Stimulated activated naive CD8-positive, alpha-beta T cell treated with anti-CD3 and anti-CD28 coated beads, Interleukin-15, Interleukin-2, amounts not matched to agents 100 ng/mL and 50 ng/mL, for 24 hours (primary cell): Measurements from ENCODE around the gene MED23.
"Not testable (repeated sequence)": the region's sequence is repeated elsewhere in the genome, so short reads cannot be mapped to it uniquely, and the experiment has no call there.

Experiments
- H3K27ac Mint-ChIP-seq: one replicate; pipeline ENCODE4 v1.8.0; 2021; ENCODE audit warnings: mild to moderate bottlenecking, mixed read lengths
- H3K27me3 Mint-ChIP-seq: one replicate; pipeline ENCODE4 v1.8.0; 2021; ENCODE audit warnings: mixed read lengths
- H3K36me3 Mint-ChIP-seq: one replicate; pipeline ENCODE4 v1.8.0; 2021; ENCODE audit warnings: low read depth, mixed read lengths
- H3K4me1 Mint-ChIP-seq: one replicate; pipeline ENCODE4 v1.8.0; 2021; ENCODE audit warnings: low read depth, mixed read lengths
- H3K4me3 Mint-ChIP-seq: one replicate; pipeline ENCODE4 v1.8.0; 2021; ENCODE audit warnings: mild to moderate bottlenecking, mixed read lengths
- H3K9me3 Mint-ChIP-seq: one replicate; pipeline ENCODE4 v1.8.0; 2021; ENCODE audit warnings: mixed read lengths

Gene MED23

DNA sequence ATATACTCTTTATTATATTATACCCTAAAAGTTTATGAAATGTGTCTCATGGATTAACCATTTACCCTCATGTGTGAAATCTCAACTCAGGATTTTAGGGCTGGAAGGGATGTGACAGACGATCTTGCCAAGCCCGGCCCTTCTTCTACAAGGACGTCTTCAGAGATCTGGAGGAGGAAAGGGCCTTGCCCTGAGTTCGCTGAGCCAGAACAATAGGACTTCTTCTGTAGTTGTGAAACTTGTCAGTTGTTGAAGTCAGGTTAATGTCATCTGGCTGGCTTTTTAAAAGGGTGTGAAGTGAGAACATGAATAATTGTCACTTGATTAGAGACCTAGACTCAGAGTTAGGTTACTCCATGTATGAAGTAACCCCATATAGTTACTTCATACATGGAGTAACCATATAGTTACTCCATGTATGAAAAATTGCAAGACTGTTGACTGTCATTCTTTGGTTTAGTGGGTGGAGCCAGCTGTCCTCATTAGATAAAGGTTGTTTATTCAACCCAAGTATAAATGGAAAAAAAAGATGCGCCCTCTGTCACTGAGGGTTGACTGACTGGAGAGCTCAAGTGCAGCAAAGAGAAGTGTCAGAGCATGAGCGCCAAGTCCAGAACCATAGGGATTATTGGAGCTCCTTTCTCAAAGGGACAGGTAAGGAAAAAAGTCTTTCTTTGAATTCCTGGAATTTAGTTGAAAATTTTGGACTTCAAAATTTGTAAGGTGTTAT lies 55.2 kb downstream of the MED23 start, which contains the start of gene ARG1:
Gene ARG1, plus strand, starts transcription at position 541 of the 730 bp plus-strand sequence. Its CDS starts 57 bp downstream, at position 598.
- peaks cover 22% of the 10 kb centered on the region for H3K36me3 Mint-ChIP-seq
- no peak within 1 kb of the TSS for H3K4me3 Mint-ChIP-seq
- no peaks in the 10 kb centered on the region for H3K4me1 Mint-ChIP-seq
- no peak within 1 kb of the TSS for H3K27ac Mint-ChIP-seq
- no peaks in the 10 kb centered on the region for H3K27me3 Mint-ChIP-seq
- no peaks in the 10 kb centered on the region for H3K9me3 Mint-ChIP-seq

DNA sequence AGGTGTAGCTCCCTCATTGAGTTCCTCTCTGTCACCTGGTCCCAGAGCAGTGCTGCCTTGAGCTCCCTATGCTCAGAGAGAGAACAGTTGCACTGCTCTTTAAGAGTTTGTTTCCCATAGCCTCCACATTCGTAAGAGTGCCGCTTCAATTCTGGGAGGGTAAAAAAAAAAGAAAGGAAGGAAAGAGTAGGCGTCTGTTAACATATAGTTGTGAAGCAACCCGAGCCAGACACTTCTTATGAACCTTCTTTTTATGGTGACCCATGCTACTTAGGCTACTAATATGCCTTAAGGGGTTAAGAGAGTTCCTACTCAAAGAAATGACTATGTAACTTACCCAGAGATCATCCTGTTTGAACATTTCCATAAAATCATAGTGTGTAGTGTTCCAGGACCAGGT lies 59.3 kb downstream of the MED23 start:
- no peak overlapping the region for H3K4me3 Mint-ChIP-seq
- H3K27ac Mint-ChIP-seq: no peak overlapping the region
- no peaks in the 10 kb centered on the region for H3K9me3 Mint-ChIP-seq
- H3K36me3 Mint-ChIP-seq: peaks cover 10% of the 10 kb centered on the region
- no peaks in the 10 kb centered on the region for H3K4me1 Mint-ChIP-seq
- no peaks in the 10 kb centered on the region for H3K27me3 Mint-ChIP-seq

DNA sequence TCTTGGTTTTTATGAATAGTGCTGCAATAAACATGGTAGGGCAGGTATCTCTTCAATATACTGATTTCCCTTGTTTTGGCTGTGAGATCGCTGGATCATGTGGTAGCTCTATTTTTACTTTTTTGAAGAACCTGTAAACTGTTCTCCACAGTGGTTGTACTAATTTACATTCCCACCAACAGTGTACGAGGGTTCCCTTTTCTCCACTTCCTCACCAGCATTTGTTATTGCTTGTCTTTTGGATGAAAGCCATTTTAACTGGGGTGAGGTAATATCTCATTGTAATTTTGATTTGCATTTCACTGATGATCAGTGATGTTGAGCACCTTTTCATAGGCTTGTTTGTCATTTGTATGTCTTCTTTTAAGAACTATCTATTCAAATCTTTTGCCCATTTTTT lies 63.0 kb downstream of the MED23 start:
- H3K4me3 Mint-ChIP-seq: no peak overlapping the region
- H3K27me3 Mint-ChIP-seq: no peaks in the 10 kb centered on the region
- H3K9me3 Mint-ChIP-seq: peaks cover 4% of the 10 kb centered on the region
- no peaks in the 10 kb centered on the region for H3K4me1 Mint-ChIP-seq
- no peak overlapping the region for H3K27ac Mint-ChIP-seq
- H3K36me3 Mint-ChIP-seq: no peaks in the 10 kb centered on the region

DNA sequence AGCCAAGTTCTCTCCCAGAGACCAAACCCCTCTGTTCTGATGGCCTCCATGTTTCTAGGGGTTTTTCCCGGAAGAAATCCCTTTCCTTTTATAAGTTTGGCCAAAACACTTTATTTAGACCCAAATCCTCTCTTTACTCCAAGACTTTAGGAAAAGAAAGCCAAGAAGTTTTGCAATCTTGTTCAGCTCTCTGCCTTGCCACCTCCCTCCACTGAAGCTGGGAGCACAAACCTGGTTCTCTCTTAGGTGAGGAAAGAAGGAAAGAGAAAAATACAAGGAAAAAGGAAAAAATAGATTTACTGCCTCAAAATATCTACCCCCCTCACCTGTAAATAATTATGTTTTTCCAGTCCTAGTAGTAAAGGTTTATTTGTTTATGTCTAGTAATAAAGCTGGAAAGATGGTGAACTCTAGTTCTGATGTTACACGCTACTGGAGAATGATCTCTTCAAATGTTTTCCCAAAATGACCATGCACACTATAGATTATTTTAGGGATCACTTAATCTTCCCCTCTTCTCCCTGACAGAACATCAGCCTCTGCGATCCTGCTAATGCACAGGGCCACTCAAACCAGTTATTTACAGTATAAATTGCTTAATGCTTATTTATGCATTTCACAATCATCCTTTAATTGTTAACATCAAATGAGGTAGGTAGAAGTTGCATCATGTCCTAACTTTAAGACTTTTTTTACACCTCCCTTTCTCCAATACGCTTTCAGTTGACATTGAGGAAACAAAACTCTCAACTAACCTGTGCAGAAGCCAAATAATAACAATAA lies 65.9 kb downstream of the MED23 start:
- no peaks in the 10 kb centered on the region for H3K36me3 Mint-ChIP-seq
- no peaks in the 10 kb centered on the region for H3K27me3 Mint-ChIP-seq
- H3K27ac Mint-ChIP-seq: no peak overlapping the region
- no peak overlapping the region for H3K4me3 Mint-ChIP-seq
- H3K9me3 Mint-ChIP-seq: peaks cover 5% of the 10 kb centered on the region
- no peaks in the 10 kb centered on the region for H3K4me1 Mint-ChIP-seq

DNA sequence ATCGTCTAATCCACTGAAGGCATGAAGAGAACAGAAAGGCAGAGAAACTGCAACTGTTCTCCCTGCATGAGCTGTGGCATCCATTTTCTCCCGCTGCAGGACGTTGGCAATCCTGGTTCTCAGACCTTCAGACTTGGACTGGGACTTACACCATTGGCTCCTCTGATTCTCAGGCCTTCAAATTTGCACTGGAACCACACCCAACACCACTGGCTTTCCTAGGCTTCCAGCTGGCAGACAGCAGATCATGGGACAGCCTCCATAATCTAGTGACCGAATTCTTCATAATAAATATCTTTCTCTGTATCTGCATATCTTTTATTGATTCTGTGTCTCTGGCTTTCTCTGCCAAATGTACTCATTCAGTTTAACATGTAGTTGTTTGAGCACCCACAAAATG lies 69.1 kb downstream of the MED23 start:
- no peak overlapping the region for H3K27ac Mint-ChIP-seq
- no peaks in the 10 kb centered on the region for H3K4me1 Mint-ChIP-seq
- H3K4me3 Mint-ChIP-seq: no peak overlapping the region
- peaks cover 5% of the 10 kb centered on the region for H3K9me3 Mint-ChIP-seq
- peaks cover 6% of the 10 kb centered on the region for H3K27me3 Mint-ChIP-seq
- H3K36me3 Mint-ChIP-seq: no peaks in the 10 kb centered on the region

DNA sequence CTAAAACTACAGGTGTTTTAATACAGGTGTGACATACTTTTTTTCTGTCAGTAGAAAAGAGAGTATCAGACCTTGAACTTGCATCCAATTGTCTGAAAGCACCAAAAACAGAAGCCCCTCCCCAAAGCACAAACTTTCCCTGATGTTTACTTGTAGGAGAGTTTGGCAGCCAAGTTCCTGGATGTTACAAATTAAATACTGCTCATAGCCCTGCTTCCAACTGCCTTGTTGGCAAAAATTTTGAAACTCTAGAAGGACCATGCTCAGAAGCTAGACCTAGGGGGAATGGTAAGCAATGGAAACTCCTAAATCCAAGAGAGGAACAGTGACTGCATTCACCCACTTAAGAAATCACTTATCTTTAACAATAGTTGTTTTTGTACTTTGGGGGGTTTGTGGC lies 72.0 kb downstream of the MED23 start:
- Mint-ChIP-seq H3K36me3 (no peaks in the 10 kb centered on the region), H3K4me3 (no peak overlapping the region), H3K9me3 (peaks cover 5% of the 10 kb centered on the region), H3K27ac (no peak overlapping the region), H3K4me1 (no peaks in the 10 kb centered on the region), H3K27me3 (peaks cover 13% of the 10 kb centered on the region)

DNA sequence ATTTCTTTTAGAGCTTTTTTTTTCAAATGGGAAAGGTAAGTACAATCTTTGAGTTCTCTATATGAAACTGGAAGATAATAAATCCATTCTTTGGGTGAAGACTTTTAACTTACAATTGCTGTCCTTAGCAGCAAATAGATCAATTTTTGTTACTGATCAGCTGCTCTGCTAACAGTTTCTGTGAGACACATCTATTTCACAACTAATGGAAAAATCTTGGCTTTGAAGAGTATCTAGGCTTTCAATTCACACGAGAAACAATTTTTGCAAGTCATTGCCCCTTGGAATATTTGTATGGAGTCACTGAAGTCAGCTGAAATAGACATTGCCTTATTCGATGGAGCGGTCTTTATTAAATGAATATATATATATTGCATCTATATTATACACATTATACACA lies 75.5 kb downstream of the MED23 start:
- Mint-ChIP-seq H3K4me1 (no peaks in the 10 kb centered on the region), H3K36me3 (no peaks in the 10 kb centered on the region), H3K27ac (no peak overlapping the region), H3K27me3 (peaks cover 13% of the 10 kb centered on the region), H3K9me3 (no peaks in the 10 kb centered on the region), H3K4me3 (no peak overlapping the region)

DNA sequence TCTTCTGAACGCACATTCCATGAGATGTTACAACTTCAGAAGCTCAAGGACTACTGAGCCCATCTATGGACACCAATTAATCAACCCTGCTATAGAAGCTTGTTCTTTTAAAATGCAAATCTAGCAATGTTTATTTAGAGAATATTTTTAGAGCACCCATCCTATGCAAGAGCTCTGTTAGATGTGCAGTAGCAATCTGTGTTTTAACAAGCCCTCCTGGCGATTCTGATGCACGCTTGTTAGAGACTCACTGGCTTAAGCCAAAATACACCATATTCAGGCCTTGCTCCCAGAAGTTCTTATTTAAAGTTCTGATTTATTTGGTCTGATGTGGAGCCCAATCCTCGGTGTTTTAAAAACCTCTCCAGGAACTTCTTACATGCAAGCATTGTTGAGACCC lies 76.1 kb downstream of the MED23 start:
- H3K27ac Mint-ChIP-seq: no peak overlapping the region
- H3K36me3 Mint-ChIP-seq: no peaks in the 10 kb centered on the region
- no peaks in the 10 kb centered on the region for H3K9me3 Mint-ChIP-seq
- H3K27me3 Mint-ChIP-seq: peaks cover 13% of the 10 kb centered on the region
- no peaks in the 10 kb centered on the region for H3K4me1 Mint-ChIP-seq
- no peak overlapping the region for H3K4me3 Mint-ChIP-seq

DNA sequence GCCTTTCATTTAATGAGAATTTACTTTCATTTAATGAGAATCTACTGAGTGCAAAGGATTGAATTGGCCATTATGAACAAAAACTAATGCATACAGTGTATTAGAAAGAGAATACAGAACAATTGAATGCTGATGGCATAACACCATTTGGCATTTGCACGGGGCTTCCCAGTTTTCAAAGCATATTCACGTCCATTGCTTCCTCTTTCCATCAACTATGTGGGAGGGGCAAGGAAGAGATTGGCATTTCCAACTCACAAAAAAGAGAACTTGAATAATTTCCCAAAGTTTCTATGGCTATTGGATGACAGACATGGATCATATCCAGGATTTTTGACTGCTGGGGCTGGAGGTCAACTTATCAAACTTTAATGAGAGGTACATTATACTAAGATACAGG lies 78.2 kb downstream of the MED23 start:
- H3K9me3 Mint-ChIP-seq: no peaks in the 10 kb centered on the region
- H3K27me3 Mint-ChIP-seq: peaks cover 13% of the 10 kb centered on the region
- H3K27ac Mint-ChIP-seq: no peak overlapping the region
- H3K4me3 Mint-ChIP-seq: no peak overlapping the region
- no peaks in the 10 kb centered on the region for H3K4me1 Mint-ChIP-seq
- H3K36me3 Mint-ChIP-seq: no peaks in the 10 kb centered on the region

DNA sequence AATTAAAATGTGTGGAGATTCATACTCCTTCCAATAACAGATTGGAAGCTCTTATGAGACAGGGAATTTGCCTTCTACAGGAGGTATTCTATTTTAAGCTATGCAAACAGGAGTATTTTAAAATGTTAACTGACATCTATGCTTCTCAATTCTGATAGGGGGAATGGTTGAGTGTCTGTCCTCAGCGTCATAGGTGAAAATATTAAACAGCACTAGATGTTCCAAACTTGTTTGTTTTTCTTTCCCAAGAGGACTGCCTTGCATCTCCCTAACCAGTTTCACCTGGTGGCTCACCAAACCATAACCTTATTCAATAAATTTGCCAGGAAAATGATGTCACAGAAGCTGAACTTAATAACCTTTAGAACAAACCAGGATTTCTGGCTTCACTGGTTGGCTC lies 79.6 kb downstream of the MED23 start:
- no peaks in the 10 kb centered on the region for H3K36me3 Mint-ChIP-seq
- no peak overlapping the region for H3K27ac Mint-ChIP-seq
- no peaks in the 10 kb centered on the region for H3K9me3 Mint-ChIP-seq
- peaks cover 3% of the 10 kb centered on the region for H3K27me3 Mint-ChIP-seq
- no peaks in the 10 kb centered on the region for H3K4me1 Mint-ChIP-seq
- H3K4me3 Mint-ChIP-seq: no peak overlapping the region

DNA sequence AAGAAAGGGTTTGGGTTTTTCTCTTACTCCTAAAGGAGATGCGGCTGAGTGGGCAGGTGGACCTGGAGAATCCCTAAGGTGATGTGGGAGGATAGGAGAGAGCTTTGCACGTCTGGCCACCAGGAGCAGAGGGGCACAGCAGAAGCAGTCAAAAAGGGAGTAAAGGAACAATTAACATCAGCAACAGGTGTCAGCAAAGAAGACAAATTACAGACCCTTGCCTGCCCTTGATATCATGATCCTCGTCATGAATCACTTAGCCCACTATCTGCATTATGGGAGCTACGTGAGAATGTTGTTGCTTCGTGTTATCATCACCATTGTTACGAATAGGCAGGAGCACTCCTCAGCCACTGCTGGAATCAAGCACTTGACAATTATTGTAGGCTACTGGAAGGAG lies 80.6 kb downstream of the MED23 start:
- Mint-ChIP-seq H3K9me3 (no peaks in the 10 kb centered on the region), H3K27ac (no peak overlapping the region), H3K4me1 (no peaks in the 10 kb centered on the region), H3K27me3 (peaks cover under 1% of the 10 kb centered on the region), H3K36me3 (no peaks in the 10 kb centered on the region), H3K4me3 (no peak overlapping the region)

DNA sequence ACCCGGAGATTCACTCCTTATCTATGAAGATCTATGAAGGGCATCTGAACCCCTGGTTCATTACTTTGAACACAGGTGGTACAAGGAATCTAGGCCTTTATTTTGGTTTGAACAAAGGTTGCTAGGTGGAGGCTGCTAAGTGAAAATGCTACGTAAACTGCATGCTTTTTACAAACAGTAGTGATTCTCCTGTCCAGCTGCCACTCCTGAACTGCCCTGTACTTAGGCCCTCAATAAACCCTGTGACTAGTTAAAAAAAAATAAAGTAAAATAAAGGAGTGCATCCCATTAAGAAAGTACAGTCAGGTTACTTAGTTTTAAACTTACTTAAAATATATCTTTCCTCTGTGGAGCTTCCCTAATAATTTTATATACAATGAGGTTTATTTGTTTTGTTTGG lies 82.7 kb downstream of the MED23 start:
- no peaks in the 10 kb centered on the region for H3K4me1 Mint-ChIP-seq
- H3K27me3 Mint-ChIP-seq: no peaks in the 10 kb centered on the region
- H3K9me3 Mint-ChIP-seq: no peaks in the 10 kb centered on the region
- H3K4me3 Mint-ChIP-seq: no peak overlapping the region
- no peak overlapping the region for H3K27ac Mint-ChIP-seq
- H3K36me3 Mint-ChIP-seq: no peaks in the 10 kb centered on the region

DNA sequence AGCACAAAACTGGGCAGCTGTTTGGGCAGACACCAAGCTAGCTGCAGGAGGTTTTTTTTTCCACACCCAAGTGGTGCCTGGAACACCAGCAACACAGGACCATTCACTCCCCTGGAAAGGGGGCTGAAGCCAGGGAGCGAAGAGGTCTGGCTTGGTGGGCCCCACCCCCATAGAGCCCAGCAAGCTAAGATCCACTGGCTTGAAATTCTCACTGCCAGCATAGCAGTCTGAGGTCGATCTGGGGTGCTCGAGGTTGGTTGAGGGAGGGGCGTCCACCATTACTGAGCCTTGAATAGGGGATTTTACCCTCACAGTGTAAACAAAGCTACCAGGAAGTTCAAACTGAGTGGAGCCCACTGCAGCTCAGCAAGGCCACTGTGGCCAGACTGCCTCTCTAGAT lies 89.4 kb downstream of the MED23 start:
- H3K4me3 Mint-ChIP-seq, H3K9me3 Mint-ChIP-seq, H3K27me3 Mint-ChIP-seq, H3K4me1 Mint-ChIP-seq, H3K27ac Mint-ChIP-seq, H3K36me3 Mint-ChIP-seq: not testable (repeated sequence)

DNA sequence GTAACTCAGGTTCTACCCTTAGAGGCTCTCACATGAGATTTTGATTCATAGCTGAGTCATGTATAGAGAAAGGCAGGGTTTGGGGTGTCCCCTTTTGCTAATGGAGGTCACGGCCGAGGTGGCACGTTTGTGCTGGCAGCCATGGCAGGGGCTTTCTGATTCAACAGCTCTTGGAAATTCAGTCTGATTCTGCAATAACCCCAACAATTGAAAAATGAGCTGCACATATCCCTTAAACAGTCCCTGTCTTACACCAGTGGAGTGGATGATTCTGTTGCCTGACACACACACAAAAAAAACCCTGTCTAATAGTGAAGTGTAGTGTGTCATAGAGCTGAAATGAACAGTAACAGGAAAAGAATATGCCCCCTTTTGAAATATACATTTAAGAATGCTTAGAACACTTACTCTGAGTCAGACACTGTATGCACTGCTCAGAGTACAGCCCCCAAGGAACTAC lies 95.4 kb downstream of the MED23 start:
- Mint-ChIP-seq H3K4me1 (peaks cover 50% of the 10 kb centered on the region), H3K27me3 (no peaks in the 10 kb centered on the region), H3K36me3 (no peaks in the 10 kb centered on the region), H3K27ac (peak overlapping the region; percentile 39), H3K4me3 (no peak overlapping the region), H3K9me3 (no peaks in the 10 kb centered on the region)

DNA sequence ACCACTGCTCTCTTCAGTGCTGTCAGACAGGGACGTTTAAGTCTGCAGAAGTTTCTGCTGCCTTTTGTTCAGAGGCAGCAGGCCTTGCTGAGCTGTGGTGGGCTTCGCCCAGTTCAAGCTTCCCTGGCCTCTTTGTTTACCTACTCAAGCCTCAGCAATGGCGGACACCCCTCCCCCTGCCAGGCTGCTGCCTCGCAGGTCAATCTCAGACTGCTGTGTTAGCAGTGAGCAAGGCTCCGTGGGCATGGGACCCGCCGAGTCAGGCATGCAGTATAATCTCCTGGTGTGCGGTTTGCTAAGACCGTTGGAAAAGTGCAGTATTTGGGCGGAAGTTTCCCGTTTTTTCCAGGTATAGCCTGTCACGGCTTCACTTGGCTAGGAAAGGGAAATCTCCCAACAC lies 96.4 kb downstream of the MED23 start:
- not testable (repeated sequence) for H3K27ac Mint-ChIP-seq, H3K27me3 Mint-ChIP-seq, H3K4me3 Mint-ChIP-seq, H3K36me3 Mint-ChIP-seq, H3K9me3 Mint-ChIP-seq
- peaks cover 55% of the 10 kb centered on the region for H3K4me1 Mint-ChIP-seq

DNA sequence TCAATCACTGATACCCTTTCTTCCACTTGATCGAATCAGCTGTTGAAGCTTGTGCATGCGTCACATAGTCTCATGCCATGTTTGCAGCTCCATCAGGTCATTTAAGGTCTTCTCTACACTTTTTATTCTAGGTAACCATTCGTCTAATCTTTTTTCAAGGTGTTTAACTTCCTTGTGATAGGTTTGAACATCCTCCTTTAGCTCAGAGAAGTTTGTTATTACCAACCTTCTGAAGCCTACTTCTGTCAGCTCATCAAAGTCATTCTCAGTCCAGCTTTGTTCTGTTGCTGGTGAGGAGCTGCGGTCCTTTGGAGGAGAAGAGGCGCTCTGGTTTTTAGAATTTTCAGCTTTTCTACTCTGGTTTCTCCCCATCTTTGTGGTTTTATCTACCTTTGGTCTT lies 97.1 kb downstream of the MED23 start:
- not testable (repeated sequence) for H3K27me3 Mint-ChIP-seq, H3K36me3 Mint-ChIP-seq, H3K9me3 Mint-ChIP-seq, H3K27ac Mint-ChIP-seq
- Mint-ChIP-seq H3K4me3 (peak overlapping the region; percentile 14), H3K4me1 (peaks cover 56% of the 10 kb centered on the region)
